GM18526 (cell line): Measurements from ENCODE around the gene ZNF664.

Source experiments
- POLR2A ChIP-seq: IDR thresholded peaks from 3 replicates; pipeline ENCODE4 v1.6.1; 2011; ENCODE audit not compliant: insufficient read length; ENCODE audit errors: extremely low read depth

The ZNF664 gene

GRCh38 chr12:123989753-123990152, 16.7 kb downstream of the ZNF664 start:
- TF ChIP-seq POLR2A: no peak

- no peak for TF ChIP-seq POLR2A
Measured at GRCh38 chr12:123990511-123990910, 17.5 kb downstream of the ZNF664 start.

GRCh38 chr12:123991372-123991951, 18.4 kb downstream of the ZNF664 start:
- no peak for TF ChIP-seq POLR2A

DNA sequence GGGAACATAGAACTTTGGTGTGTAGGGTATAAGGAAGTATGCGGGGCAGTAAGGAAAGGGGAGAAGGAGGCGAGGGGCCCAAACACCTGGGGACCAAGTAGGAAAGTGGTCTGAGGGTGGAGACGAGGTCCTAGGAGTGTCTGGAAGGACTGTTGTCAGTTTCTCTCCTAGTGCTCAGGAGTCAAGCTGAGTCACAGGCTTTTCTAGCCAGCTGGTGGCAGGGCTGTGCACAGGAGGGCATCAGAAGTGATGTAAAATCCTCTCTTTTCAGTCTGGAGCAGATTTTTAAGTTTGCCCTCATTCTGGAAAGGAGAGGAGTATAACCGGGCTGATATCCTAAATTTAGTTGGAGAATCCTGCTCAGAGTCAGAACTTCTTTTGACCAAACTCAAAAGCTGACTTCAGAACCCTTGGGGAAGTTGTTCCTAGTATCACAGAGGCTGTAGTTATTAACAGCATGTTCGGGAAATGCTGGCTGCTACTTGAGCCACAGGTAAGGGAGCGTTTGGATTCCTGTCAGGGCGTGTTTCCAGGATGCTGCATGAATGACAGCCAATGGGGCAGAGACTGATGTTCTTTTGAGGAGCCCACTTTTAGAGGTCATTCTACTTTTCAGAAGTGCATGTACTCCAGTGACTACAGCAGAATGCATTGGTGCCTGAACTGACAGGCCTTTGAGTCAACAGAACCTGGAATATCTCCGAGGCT, 19.3 kb downstream of the ZNF664 start:
- TF ChIP-seq POLR2A: no peak

DNA sequence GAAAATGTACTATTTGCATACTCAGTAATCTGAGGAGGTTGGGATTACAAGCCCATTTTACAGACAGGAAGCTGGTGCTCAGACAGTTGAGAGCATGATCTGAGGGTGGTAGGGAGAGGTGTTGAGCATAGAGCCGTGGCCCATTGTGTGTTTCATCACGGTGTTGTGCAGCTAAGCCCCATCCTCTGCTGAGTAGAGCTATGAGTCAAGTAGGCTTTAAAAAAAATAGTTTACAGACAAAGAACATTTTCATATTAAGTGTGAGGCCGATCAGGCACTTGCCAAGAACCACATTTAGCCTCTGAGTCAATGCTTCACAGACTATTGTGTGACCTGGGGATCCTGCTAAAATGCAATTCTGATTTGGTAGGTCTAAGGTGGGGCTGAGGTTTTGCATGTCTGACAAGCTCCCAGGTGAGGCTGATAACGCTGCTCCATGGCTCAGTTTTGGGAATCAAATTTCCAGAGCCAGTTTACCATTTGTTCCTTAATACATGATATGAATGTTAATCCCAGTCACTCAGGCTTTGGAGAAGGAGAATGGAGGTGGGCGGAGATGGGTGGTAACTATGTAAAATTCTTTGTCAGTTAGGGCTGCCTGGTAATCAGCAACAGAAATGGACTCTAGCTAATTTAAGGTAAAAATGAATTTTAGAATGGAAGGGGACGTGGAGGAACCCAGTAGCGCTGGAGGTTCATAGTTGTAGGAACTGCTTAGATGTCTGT, 22.2 kb downstream of the ZNF664 start:
- no peak for TF ChIP-seq POLR2A

GRCh38 chr12:123996581-123996980, 23.6 kb downstream of the ZNF664 start:
- TF ChIP-seq POLR2A: no peak

DNA sequence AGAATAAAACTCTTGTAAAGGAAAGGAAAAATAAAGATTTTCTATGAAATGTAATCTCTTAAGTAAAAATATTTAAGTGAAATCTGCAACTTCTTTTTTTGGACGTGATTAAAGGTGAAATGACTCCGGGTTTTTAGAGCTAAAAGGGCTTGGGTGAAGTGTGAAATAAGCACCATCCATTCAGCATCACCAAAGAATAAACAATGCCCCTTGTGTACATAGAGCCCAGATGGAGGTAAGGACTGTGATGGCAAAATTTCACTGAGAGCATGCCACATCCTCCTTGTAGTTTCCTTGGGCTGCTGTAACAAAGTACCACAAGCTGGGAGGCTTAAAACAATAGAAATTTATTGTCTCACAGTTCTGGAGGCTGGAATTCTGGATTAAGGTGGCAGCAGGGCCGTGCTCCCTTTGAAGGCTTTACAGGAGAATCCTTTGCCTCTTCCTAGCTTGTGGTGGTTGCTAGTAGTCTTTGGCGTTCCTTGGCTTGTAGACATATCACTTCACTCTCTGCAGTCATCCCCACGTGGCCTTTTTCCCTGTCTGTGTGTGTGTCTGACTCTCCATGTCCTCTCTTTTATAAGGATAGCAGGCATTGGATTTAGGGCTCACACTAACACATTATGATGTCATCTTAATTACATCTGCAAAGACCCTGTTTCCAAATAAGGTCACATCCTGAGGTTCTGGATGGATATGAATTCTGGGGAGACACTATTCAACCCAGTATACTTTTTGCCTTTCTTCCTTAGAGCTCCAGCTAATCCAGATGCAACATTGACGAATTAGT, 24.2 kb downstream of the ZNF664 start:
- TF ChIP-seq POLR2A: no peak

DNA sequence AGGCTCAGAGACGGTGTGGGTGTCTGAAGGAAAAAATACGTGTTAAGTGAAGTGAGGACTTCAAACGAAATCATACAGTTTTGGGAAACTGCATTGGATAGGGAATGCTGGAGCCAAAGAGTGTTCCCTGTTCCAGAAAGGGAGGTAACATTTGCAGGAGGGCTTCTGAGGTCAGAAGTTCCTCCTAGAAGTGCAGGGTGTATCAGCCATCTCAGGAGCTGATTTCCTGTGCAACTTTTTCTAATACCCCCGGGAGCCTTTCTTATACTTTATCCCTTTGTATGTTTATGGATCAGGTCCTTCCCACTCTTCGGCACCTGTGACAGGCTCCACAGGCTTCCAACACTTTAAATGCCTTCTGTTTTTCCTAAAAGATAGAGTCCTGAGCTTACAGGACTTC, 24.9 kb downstream of the ZNF664 start:
- TF ChIP-seq POLR2A: no peak

GRCh38 chr12:123998344-123998990, 25.5 kb downstream of the ZNF664 start:
- TF ChIP-seq POLR2A: no peak

- no peak for TF ChIP-seq POLR2A
Measured at GRCh38 chr12:123998991-123999359, 26.0 kb downstream of the ZNF664 start.

- no peak for TF ChIP-seq POLR2A
Measured at GRCh38 chr12:124000111-124000510, 27.1 kb downstream of the ZNF664 start.

GRCh38 chr12:124001343-124001742, 28.3 kb downstream of the ZNF664 start:
- no peak for TF ChIP-seq POLR2A

GRCh38 chr12:124002021-124002644, 29.1 kb downstream of the ZNF664 start:
- TF ChIP-seq POLR2A: no peak

GRCh38 chr12:124002654-124003053, 29.6 kb downstream of the ZNF664 start:
- no peak for TF ChIP-seq POLR2A
